Mucosa of descending colon (tissue), 3 donors: ENCODE measurements around the gene TMC2. TPM values are rescaled to one million over a fixed set of nuclear protein-coding genes. Genes with fewer than 3 reads are reported as not detected.

ENCODE experiments used
- ATAC-seq: fragments of 200-7000 bp; cut with Tn5 transposase; one replicate; pipeline ENCODE4 v1.9.1; 2020; ENCODE audit warnings: mild to moderate bottlenecking, moderate library complexity
- DNase-seq, 3 donors: peaks; one replicate each; pipeline ENCODE4 v3.0.0-alpha.2; 2020
- H3K36me3 ChIP-seq: fragments of 200-600 bp; one replicate; pipeline ENCODE4 v1.8.0; 2021; ENCODE audit warnings: low read depth, mild to moderate bottlenecking
- H3K4me1 ChIP-seq: fragments of 200-600 bp; one replicate; pipeline ENCODE4 v1.8.0; 2021; ENCODE audit warnings: low read depth, mild to moderate bottlenecking
- H3K4me3 ChIP-seq: fragments of 200-600 bp; one replicate; pipeline ENCODE4 v1.8.0; 2021; ENCODE audit warnings: mild to moderate bottlenecking
- H3K9me3 ChIP-seq: fragments of 200-600 bp; one replicate; pipeline ENCODE4 v1.8.0; 2021; ENCODE audit warnings: mild to moderate bottlenecking
- intact Hi-C, 2 donors: fragments of 100-400 bp; cut with DNase I in 1 of 2; cut with micrococcal nuclease in 1 of 2; formaldehyde crosslinking; loops; one replicate each; pipeline versions ENCODE4 v1.11.0 to v1.11.1; 2022; cut with DNase I, micrococcal nuclease
- total RNA-seq, 3 donors: library from RNA; stranded (reverse); fragmentation: NEBNext Ultra II Directional in 2 of 3; extraction: Animal tissue kit (Norgen Biotek cat#: 25700) in 2 of 3; gene quantifications; one replicate each; pipeline versions ENCODE4 v1.2.1 to v1.2.4, GENCODE V29; 2021 to 2023
- TF ChIP-seq, protein P1 (sequence below): fragments of 200-600 bp; IDR thresholded peaks from one replicate; pipeline ENCODE4 v1.8.0; 2022; ENCODE audit warnings: antibody characterized with exemption, mild to moderate bottlenecking
- donor health status: DM: no; HTN: no; CAD: no; lungs with moderate emphysema.
- donor health status: DM: no; HTN: no; CAD: no.
- donor health status: DM: no; HTN: yes; CAD: no.

The TMC2 gene
- total RNA-seq, 3 donors from 2014 or later, result 0.09 to 0.41 TPM; not detected in 1

- no peak for ATAC-seq
- DNase-seq, result no peak
- intact Hi-C loops, result no loop called here
- no peaks in the 10 kb centered on the region for H3K4me1 ChIP-seq
- no peaks in the 10 kb centered on the region for H3K9me3 ChIP-seq
- TF ChIP-seq, protein P1, sequence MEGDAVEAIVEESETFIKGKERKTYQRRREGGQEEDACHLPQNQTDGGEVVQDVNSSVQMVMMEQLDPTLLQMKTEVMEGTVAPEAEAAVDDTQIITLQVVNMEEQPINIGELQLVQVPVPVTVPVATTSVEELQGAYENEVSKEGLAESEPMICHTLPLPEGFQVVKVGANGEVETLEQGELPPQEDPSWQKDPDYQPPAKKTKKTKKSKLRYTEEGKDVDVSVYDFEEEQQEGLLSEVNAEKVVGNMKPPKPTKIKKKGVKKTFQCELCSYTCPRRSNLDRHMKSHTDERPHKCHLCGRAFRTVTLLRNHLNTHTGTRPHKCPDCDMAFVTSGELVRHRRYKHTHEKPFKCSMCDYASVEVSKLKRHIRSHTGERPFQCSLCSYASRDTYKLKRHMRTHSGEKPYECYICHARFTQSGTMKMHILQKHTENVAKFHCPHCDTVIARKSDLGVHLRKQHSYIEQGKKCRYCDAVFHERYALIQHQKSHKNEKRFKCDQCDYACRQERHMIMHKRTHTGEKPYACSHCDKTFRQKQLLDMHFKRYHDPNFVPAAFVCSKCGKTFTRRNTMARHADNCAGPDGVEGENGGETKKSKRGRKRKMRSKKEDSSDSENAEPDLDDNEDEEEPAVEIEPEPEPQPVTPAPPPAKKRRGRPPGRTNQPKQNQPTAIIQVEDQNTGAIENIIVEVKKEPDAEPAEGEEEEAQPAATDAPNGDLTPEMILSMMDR, result no peak
- no peaks in the 10 kb centered on the region for H3K36me3 ChIP-seq
- no peak overlapping the region for H3K4me3 ChIP-seq
These were observed 100.9 kb downstream of the TMC2 start for GRCh38 chr20:2637246-2637645.

DNA sequence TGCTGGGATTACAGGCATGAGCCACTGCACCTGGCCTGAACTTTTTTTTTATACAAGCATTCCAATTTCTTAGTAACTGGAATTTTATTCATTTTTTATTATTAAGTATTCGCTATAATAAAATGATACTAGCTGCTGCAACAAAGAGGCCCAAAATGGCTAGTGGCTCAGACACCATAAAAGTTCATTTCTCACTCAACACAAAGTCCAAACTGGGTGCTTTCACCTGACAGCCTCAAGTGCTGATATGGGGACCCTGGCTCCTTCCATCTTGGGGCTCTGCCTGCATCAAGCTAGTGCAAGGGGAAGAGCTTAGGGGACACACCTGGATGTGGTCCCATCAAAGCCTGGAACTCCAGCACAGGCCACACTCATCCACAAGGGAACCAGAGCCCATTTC is 103.9 kb downstream of the TMC2 start:
- TF ChIP-seq, protein P1, result no peak
- Histone ChIP-seq H3K9me3 (no peaks in the 10 kb centered on the region), H3K4me1 (no peaks in the 10 kb centered on the region), H3K36me3 (no peaks in the 10 kb centered on the region), H3K4me3 (no peak overlapping the region)
- DNase-seq, result no peak
- intact Hi-C loops, result no loop called here
- no peak for ATAC-seq

DNA sequence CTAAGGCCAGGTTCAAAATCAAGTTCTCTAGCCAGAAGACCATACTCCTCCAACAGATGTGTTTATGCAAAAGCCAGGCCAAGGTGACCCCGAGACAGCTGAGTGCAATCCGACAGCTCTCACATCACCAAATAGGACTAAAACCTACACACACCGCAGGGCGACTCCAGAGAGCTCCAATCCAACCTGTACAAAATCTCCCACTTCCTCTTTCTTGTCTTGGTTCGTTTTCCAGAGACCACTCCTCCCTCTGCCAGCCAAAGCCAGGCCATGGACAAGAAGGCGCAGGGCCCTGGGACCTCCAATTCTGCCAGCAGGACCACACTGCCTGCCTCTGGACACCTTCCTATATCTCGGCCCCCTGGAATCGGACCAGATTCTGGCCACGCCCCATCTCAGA is 104.5 kb downstream of the TMC2 start:
- H3K9me3 ChIP-seq, result no peaks in the 10 kb centered on the region
- DNase-seq (no peak), ATAC-seq (no peak)
- TF ChIP-seq, protein P1, result no peak
- no peaks in the 10 kb centered on the region for H3K4me1 ChIP-seq
- H3K36me3 ChIP-seq, result no peaks in the 10 kb centered on the region
- H3K4me3 ChIP-seq, result no peak overlapping the region
- intact Hi-C loops, result no loop called here

GRCh38 chr20:2643708-2644107 is 107.3 kb downstream of the TMC2 start:
- Histone ChIP-seq H3K36me3 (no peaks in the 10 kb centered on the region), H3K4me3 (no peak overlapping the region), H3K9me3 (no peaks in the 10 kb centered on the region), H3K4me1 (no peaks in the 10 kb centered on the region)
- TF ChIP-seq, protein P1, result no peak
- ATAC-seq (no peak), DNase-seq (no peak)
- intact Hi-C loops, result no loop called here

DNA sequence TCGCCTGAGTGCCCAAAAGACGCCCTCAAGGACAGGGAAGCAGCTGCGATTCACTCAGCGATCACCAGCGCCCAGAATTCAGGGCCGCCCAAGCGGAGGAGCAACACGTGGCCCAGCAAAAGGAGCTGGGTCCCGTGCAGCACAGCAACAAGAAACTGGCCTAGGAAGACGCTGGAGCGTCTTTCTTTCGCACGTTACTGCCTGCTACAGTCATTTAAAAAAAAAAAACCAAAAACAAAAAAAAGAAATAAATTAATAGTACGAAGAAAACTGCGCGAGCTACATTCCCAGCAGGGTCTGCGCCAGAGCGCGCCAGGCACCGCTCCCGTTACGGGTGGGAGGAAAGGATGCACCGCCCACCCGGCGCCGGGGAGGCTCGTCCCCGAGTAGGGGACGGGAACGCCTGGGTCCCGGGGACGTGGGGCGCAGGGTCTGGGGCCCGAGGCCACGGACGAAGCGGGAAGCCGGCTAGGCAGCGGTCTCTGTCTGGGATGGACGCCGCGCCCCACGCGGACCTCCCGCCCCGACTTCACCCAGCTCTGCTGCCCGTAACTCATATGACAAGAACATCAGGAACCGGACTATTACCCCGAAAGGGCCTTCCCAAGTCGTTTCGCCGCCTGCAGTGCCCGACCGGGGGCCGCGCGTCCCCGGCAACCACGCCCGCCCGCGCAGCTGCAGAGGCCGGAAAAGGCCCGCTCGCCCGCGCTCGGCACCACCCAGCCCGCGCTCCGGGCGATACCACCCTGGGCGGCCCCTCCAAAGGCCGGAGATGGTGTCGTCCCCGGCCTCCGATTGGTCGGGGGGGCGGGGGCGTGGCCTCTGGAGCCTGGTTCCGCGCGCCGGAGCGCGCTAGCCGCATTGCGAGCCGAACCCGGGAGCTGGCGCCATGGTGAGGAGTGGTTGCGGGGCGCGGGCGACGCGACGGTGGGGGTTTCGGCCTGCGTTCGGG is 115.7 kb downstream of the TMC2 start, which contains the start of gene NOP56:
Gene NOP56 (plus strand): TSS at position 861 of the 952 bp plus-strand sequence. CDS start 29 bp downstream, at position 890.
- H3K36me3 ChIP-seq, result peaks cover 6% of the 10 kb centered on the region
- intact Hi-C loops, result no loop called here
- TF ChIP-seq, protein P1, result no peak
- peak; percentile 98 for ATAC-seq
- H3K4me3 ChIP-seq, result peak within 1 kb of the TSS; percentile 81
- DNase-seq, result peak; percentile 93 to 98 (median 95)
- H3K4me1 ChIP-seq, result peaks cover 11% of the 10 kb centered on the region
- no peaks in the 10 kb centered on the region for H3K9me3 ChIP-seq
